H1 (cell line): ENCODE data around the gene ANP32A. TPM values are rescaled to one million over a fixed set of nuclear protein-coding genes. Genes with fewer than 3 reads are reported as not detected.

ENCODE experiments used
- CHD7 ChIP-seq: fragments of 300-600 bp; sonication (generic); IDR thresholded peaks from 2 replicates; pipeline ENCODE4 v1.7.1; 2012; ENCODE audit warnings: low read length, moderate library complexity, mild to moderate bottlenecking, inconsistent platforms; ENCODE audit not compliant: insufficient replicate concordance
- KDM4A ChIP-seq: IDR thresholded peaks from one replicate; pipeline ENCODE4 v1.7.1; 2012; ENCODE audit warnings: low read depth, mild to moderate bottlenecking, moderate library complexity, low read length, inconsistent platforms; ENCODE audit not compliant: severe bottlenecking
- polyA plus RNA-seq, 7 experiments: library from polyadenylated mRNA; depleted of rRNA in 3 of 7; stranded (reverse) in 5 of 7; unstranded in 2 of 7; fragments of >200 nt in 5 of 7; fragments of 200-250 nt in 2 of 7; gene quantifications; 1 replicate in 5 of 7; 2 replicates in 1 of 7; 4 replicates in 1 of 7; pipeline versions ENCODE4 v1.2.1 to v1.2.3, GENCODE V29; 2011 to 2013; ENCODE audit warnings: missing spikeins in 2 of 7, mixed read lengths in 2 of 7
- total RNA-seq: library from RNA; stranded (reverse); fragmentation: NEBNext Ultra II Directional; extraction: Animal tissue kit (Norgen Biotek cat#: 25700); gene quantifications from 2 replicates; pipeline ENCODE4 v1.2.1, GENCODE V29; 2021

Gene ANP32A
- total and polyA plus RNA-seq, 2 of the 8 experiments (the other 6 are each of a cell fraction or from before 2014, with no cell fraction given): 70.8 to 295 TPM

GRCh38 chr15:68787609-68788263, 33.0 kb downstream of the ANP32A start (continued):
- no peak for TF ChIP-seq CHD7
- no peak for TF ChIP-seq KDM4A
- TF ChIP-seq, all 59 proteins: peak for 0
